SH-SY5Y (cell line): ENCODE measurements around the gene MATK.

ENCODE experiments used
- GATA2 ChIP-seq: IDR thresholded peaks from 2 replicates; pipeline ENCODE4 v1.6.1; 2011; ENCODE audit warnings: mild to moderate bottlenecking, low read depth, low read length
- GATA3 ChIP-seq: IDR thresholded peaks from 2 replicates; pipeline ENCODE4 v1.6.1; 2011; ENCODE audit warnings: low read depth, mild to moderate bottlenecking, low read length, moderate library complexity

GRCh38 chr19:3748965-3749364, 37.2 kb downstream of the MATK start:
- TF ChIP-seq GATA2 (no peak), GATA3 (no peak)
